ENCODE data around the gene DLX1.

DLX1 gene

GRCh38 chr2:172100080-172100934 lies 15.0 kb downstream of the DLX1 start:
- H3K4me3 ChIP-seq (ENCODE audit: low read depth, low read length): peak overlapping the region; percentile 8
- DNase-seq (ENCODE audit: low read depth): no peak

GRCh38 chr2:172100935-172101820 lies 15.9 kb downstream of the DLX1 start:
- TF ChIP-seq, protein P1, sequence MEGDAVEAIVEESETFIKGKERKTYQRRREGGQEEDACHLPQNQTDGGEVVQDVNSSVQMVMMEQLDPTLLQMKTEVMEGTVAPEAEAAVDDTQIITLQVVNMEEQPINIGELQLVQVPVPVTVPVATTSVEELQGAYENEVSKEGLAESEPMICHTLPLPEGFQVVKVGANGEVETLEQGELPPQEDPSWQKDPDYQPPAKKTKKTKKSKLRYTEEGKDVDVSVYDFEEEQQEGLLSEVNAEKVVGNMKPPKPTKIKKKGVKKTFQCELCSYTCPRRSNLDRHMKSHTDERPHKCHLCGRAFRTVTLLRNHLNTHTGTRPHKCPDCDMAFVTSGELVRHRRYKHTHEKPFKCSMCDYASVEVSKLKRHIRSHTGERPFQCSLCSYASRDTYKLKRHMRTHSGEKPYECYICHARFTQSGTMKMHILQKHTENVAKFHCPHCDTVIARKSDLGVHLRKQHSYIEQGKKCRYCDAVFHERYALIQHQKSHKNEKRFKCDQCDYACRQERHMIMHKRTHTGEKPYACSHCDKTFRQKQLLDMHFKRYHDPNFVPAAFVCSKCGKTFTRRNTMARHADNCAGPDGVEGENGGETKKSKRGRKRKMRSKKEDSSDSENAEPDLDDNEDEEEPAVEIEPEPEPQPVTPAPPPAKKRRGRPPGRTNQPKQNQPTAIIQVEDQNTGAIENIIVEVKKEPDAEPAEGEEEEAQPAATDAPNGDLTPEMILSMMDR (IDR thresholded peaks at IDR 0.05; ENCODE audit: insufficient read depth, low read depth, low read length, missing control alignments): no peak
- no peak for DNase-seq (ENCODE audit: low read depth)
- no peak overlapping the region for H3K4me3 ChIP-seq (ENCODE audit: low read depth, low read length)

More at GRCh38 chr2:172100080-172100934, 15.0 kb downstream of the DLX1 start:
- TF ChIP-seq, protein P1 (IDR thresholded peaks at IDR 0.05; ENCODE audit: insufficient read depth, low read depth, low read length, missing control alignments): no peak

- peak; percentile 31 for DNase-seq (ENCODE audit: low read depth)
- H3K4me3 ChIP-seq (ENCODE audit: low read depth, low read length): peak overlapping the region; percentile 70
- TF ChIP-seq, protein P1 (IDR thresholded peaks at IDR 0.05; ENCODE audit: insufficient read depth, low read depth, low read length, missing control alignments): no peak
Observed at GRCh38 chr2:172101821-172102390, 16.6 kb downstream of the DLX1 start.

DNA sequence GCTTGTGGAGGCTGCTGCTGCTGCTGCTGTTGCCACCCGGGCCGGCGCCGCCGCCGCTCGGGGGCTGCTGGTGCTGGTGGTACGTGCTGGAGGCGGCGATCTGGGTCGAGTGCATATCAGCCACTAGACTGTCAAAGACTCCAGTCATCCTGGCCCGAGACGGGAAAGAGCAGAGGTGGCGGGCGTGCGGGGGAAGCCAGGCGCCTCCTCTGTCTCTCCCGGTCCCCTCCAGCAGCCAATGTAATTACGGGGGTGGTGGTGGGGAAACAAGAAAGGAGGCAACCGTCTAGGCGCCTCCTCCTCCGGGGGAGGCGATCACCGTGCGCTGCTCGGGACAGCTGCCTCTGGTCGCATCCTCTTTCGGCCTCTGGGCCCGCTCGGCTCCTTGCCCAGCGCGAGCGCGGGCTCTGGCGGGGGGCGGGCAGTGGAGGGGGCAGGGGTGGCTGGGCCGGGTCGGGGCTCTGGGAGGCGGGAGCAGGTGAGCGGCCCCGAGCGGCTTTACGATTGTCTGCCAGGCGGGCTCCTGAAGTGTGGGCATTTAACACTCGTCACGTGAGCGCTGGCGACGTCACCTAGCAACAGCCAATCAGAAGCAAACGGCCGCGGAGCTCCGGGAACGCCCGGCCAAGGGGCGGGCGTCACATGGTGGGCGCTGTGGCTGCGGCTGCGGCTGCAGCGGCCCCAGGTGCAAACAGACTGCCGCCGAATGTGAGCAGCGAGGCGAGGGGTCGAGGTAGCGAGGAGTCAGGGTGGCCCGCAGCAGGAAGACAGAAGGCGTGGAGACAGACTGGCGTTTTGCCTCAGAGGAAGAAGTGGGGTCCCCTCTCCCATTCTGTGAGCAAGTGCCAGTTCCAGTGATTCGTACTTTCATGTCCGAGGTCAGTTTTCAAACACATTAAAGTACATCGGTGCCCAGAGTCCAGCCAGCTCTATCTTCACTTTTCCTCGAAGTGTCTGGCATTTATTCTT lies 17.4 kb downstream of the DLX1 start, which contains the start of gene DLX2:
Gene DLX2 (minus strand): TSS at position 510 of the 969 bp plus-strand sequence. CDS start 362 bp downstream, at position 148.
- DNase-seq (ENCODE audit: low read depth): peak; percentile 90
- TF ChIP-seq, protein P1 (IDR thresholded peaks at IDR 0.05; ENCODE audit: insufficient read depth, low read depth, low read length, missing control alignments): no peak
- H3K4me3 ChIP-seq (ENCODE audit: low read depth, low read length): peak within 1 kb of the TSS; percentile 70

GRCh38 chr2:172103471-172104272 lies 18.4 kb downstream of the DLX1 start:
- TF ChIP-seq, protein P1 (IDR thresholded peaks at IDR 0.05; ENCODE audit: insufficient read depth, low read depth, low read length, missing control alignments): peak; percentile 81
- peak; percentile 90 for DNase-seq (ENCODE audit: low read depth)
- peak overlapping the region; percentile 70 for H3K4me3 ChIP-seq (ENCODE audit: low read depth, low read length)

All from GM12865 (cell line).